Brain microvascular endothelial cell (primary cell): ENCODE data around the gene AACS.
"Not testable (repeated sequence)": the region's sequence is repeated elsewhere in the genome, so short reads cannot be mapped to it uniquely, and the experiment has no call there.

Source experiments
- DNase-seq: peaks from one replicate; pipeline ENCODE4 v3.0.0-alpha.2; 2020
- H3K27ac ChIP-seq: fragments of 250-450 bp; sonication (Bioruptor Pico); 2 replicates; pipeline ENCODE4 v1.5.1; 2020; ENCODE audit warnings: mild to moderate bottlenecking, moderate library complexity
- H3K27me3 ChIP-seq: fragments of 250-450 bp; sonication (Bioruptor Pico); replicated peaks from 2 replicates; pipeline ENCODE4 v1.5.1; 2020; ENCODE audit warnings: mild to moderate bottlenecking
- H3K36me3 ChIP-seq: fragments of 250-450 bp; sonication (Bioruptor Pico); replicated peaks from 2 replicates; pipeline ENCODE4 v1.5.1; 2020; ENCODE audit warnings: mild to moderate bottlenecking
- H3K4me3 ChIP-seq: 2 replicates; pipeline ENCODE4 v1.5.1; 2011; ENCODE audit warnings: low read depth, mild to moderate bottlenecking, control low read depth, low read length, moderate library complexity
- CTCF ChIP-seq: IDR thresholded peaks from 2 replicates; pipeline ENCODE4 v1.5.1; 2011; ENCODE audit warnings: low read depth, mild to moderate bottlenecking, moderate library complexity, low read length, control low read depth, inconsistent platforms; ENCODE audit errors: missing control alignments
- in situ Hi-C: cut with HindIII; loops from 2 replicates; pipeline ENCODE4 v1.10.0; 2017; ENCODE audit warnings: low sequenced_read_pairs, low pct_ligation_motif_present

The AACS gene

GRCh38 chr12:125061229-125061628, 4.0 kb upstream of the AACS start:
- no peak overlapping the region for H3K27ac ChIP-seq
- no peak for TF ChIP-seq CTCF
- H3K27me3 ChIP-seq: no peaks in the 10 kb centered on the region
- H3K36me3 ChIP-seq: no peaks in the 10 kb centered on the region
- in situ Hi-C loops: no loop called here
- no peak overlapping the region for H3K4me3 ChIP-seq
- DNase-seq: no peak

DNA sequence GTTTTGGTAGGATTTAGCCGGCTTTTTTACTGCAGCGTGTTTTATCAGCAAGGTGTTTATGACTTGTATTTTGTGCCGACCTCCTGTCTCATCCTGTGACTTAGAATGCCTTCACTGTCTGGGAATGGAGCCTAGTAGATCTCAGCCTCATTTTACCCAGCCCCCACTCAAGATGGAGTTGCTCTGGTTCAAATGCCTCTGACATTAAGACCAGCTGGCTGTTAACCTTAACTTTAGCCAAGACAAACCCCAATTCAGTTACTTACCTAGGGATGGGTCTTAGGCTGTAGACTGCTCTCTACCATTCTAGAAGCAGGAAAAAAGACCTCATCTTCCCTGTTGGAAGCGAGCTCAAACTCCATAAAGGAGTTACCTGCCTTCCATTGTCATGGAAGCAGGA, 1.7 kb upstream of the AACS start:
- H3K36me3 ChIP-seq, H3K4me3 ChIP-seq, DNase-seq, H3K27me3 ChIP-seq, in situ Hi-C loops, H3K27ac ChIP-seq: not testable (repeated sequence)

DNA sequence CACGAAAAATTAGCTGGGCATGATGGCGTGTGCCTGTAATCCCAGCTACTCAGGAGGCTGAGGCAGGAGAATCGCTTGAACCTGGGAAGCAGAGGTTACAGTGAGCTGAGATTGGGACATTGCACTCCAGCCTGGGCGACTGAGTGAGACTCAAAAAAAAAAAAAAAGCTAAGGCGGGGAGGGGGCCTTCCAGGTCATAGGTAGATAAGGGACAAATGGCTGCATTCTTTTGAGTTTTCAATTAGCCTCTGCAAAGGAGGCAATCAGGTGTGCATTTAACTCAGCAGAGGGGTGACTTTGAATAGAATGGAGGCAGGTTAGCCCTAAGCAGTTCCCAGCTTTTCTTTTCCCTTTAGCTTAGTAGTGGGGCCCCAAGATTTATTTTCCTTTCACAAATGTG, 743 bp upstream of the AACS start:
- in situ Hi-C loops: no loop called here
- no peak for TF ChIP-seq CTCF
- H3K4me3 ChIP-seq: peak overlapping the region; percentile 76
- no peak overlapping the region for H3K27ac ChIP-seq
- H3K27me3 ChIP-seq: no peaks in the 10 kb centered on the region
- no peaks in the 10 kb centered on the region for H3K36me3 ChIP-seq
- DNase-seq: no peak

DNA sequence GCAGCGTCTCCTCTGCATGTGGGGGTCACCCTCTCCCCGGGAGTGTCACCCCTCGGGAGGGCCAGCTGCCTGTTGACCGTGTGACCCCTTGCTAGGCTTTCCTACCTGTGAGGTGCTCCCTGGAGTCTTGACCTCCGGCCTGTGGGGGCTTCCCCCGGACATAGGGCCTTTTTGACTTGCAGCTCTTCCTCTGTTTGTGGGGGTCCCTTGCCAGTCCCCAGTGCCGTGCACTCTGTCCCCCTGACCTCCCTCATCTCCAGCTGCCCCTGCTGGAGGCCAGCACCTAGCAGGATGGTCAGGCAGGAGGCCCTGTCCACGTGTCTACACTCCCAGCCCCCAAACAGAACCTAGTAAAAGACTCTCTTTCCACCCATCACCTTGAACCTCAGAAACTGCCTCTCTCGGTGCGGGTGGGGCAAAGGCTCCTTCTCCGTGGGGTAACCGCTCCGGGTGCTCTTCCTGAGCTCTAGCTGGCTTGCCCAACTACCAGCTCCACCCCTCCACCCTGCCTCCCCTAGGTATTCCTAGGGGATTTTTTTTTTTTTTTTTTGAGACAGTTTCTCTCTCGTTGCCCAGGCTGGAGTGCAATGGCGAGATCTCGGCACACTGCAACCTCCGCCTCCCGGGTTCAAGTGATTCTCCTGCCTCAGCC, 810 bp downstream of the AACS start:
- Histone ChIP-seq H3K27me3 (no peaks in the 10 kb centered on the region), H3K4me3 (peak overlapping the region; percentile 76), H3K36me3 (no peaks in the 10 kb centered on the region), H3K27ac (no peak overlapping the region)
- TF ChIP-seq CTCF: no peak
- in situ Hi-C loops: no loop called here
- no peak for DNase-seq

GRCh38 chr12:125068391-125068790, 3.2 kb downstream of the AACS start:
- Histone ChIP-seq H3K27ac (no peak overlapping the region), H3K4me3 (no peak overlapping the region), H3K36me3 (no peaks in the 10 kb centered on the region), H3K27me3 (no peaks in the 10 kb centered on the region)
- no peak for DNase-seq
- in situ Hi-C loops: no loop called here
- TF ChIP-seq CTCF: no peak

GRCh38 chr12:125069616-125070015, 4.4 kb downstream of the AACS start:
- Histone ChIP-seq H3K27ac (no peak overlapping the region), H3K36me3 (no peaks in the 10 kb centered on the region), H3K4me3 (no peak overlapping the region), H3K27me3 (no peaks in the 10 kb centered on the region)
- no peak for TF ChIP-seq CTCF
- no peak for DNase-seq
- in situ Hi-C loops: no loop called here
